Upper lobe of left lung (tissue), 6 donors: ENCODE results near the gene KCNJ18. TPM values are rescaled to one million over a fixed set of nuclear protein-coding genes. Genes with fewer than 3 reads are reported as not detected.
"Not testable (repeated sequence)": the region's sequence is repeated elsewhere in the genome, so short reads cannot be mapped to it uniquely, and the experiment has no call there.

Source experiments
- ATAC-seq, 2 donors: fragments of 200-7000 bp; cut with Tn5 transposase; one replicate each; pipeline ENCODE4 v1.9.1; 2022; ENCODE audit warnings: mild to moderate bottlenecking in 2 of 2, moderate library complexity in 2 of 2; ENCODE audit not compliant: low FRiP score in 2 of 2
- DNase-seq, 2 donors: peaks; one replicate each; pipeline ENCODE4 v3.0.0-alpha.2; 2019 to 2020
- H3K27ac ChIP-seq, 4 donors: fragments of 200-600 bp; sonication (generic); one replicate each; pipeline ENCODE4 v1.5.1; 2016 to 2019
- H3K27me3 ChIP-seq, 4 donors: fragments of 200-600 bp; sonication (generic); one replicate each; pipeline ENCODE4 v1.5.1; 2017 to 2019
- H3K36me3 ChIP-seq, 4 donors: fragments of 200-600 bp; sonication (generic); one replicate each; pipeline ENCODE4 v1.5.1; 2016 to 2019
- H3K4me1 ChIP-seq, 4 donors: fragments of 200-600 bp; sonication (generic); one replicate each; pipeline ENCODE4 v1.5.1; 2018 to 2019
- H3K4me3 ChIP-seq, 4 donors: fragments of 200-600 bp; sonication (generic); one replicate each; pipeline ENCODE4 v1.5.1; 2017 to 2019; ENCODE audit warnings: mild to moderate bottlenecking in 2 of 4, moderate library complexity in 1 of 4
- H3K9me3 ChIP-seq, 4 donors: fragments of 200-600 bp; sonication (generic); one replicate each; pipeline ENCODE4 v1.5.1; 2018 to 2019
- EP300 ChIP-seq, 4 donors: sonication (generic); formaldehyde crosslinking; IDR thresholded peaks; one replicate each; pipeline ENCODE4 v1.5.1; 2017; ENCODE audit warnings: antibody characterized with exemption in 4 of 4, control low read depth in 2 of 4
- POLR2A ChIP-seq, 4 donors: fragments of 450-650 bp; IDR thresholded peaks; one replicate each; pipeline ENCODE4 v1.5.1; 2016 to 2017; ENCODE audit warnings: antibody characterized with exemption in 4 of 4, mild to moderate bottlenecking in 2 of 4
- POLR2AphosphoS5 ChIP-seq, 2 donors: sonication (generic); formaldehyde crosslinking; IDR thresholded peaks; one replicate each; pipeline ENCODE4 v1.5.1; 2017; ENCODE audit warnings: antibody characterized with exemption in 2 of 2
- WGBS, 2 donors: methylation state at CpG; one replicate each; pipeline ENCODE4 v1.1.5; 2017 to 2018; 5-methylcytosine and 5-hydroxymethylcytosine counted together
- total RNA-seq, 6 donors: library from RNA; depleted of rRNA in 4 of 6; stranded (reverse); fragments of >200 nt in 4 of 6; gene quantifications; one replicate each; pipeline versions ENCODE4 v1.1.0 to v1.2.1, GENCODE V29; 2016 to 2021
- TF ChIP-seq, protein P1 (sequence below), 6 experiments: fragments of 450-650 bp in 4 of 6; fragments of 200-600 bp in 2 of 6; sonication (generic) in 2 of 6; IDR thresholded peaks; one replicate each; pipeline ENCODE4 v1.5.1; 2016 to 2019; ENCODE audit warnings: antibody characterized with exemption in 6 of 6
- donor health status: DM: no; HTN: no; CAD: no; lungs with moderate emphysema.
- donor health status: DM: no; HTN: yes; CAD: no; lungs with severe emphysema.

KCNJ18 gene
- total RNA-seq, 6 donors from 2014 or later: not detected

- WGBS, 2 donors: 91 to 92% methylated on average over 3 of the region's 3 CpGs
These were observed 41.6 kb downstream of the KCNJ18 start for GRCh38 chr17:21733931-21734330.

GRCh38 chr17:21735814-21736213 lies 43.5 kb downstream of the KCNJ18 start:
- not testable (repeated sequence) for H3K4me1 ChIP-seq, H3K9me3 ChIP-seq, ATAC-seq, H3K4me3 ChIP-seq, H3K36me3 ChIP-seq, H3K27ac ChIP-seq, H3K27me3 ChIP-seq, DNase-seq
- WGBS, 2 donors: 84 to 95% methylated on average over 4 of the region's 4 CpGs

More at GRCh38 chr17:21733931-21734330, 41.6 kb downstream of the KCNJ18 start:
- not testable (repeated sequence) for H3K36me3 ChIP-seq, H3K27me3 ChIP-seq, H3K4me1 ChIP-seq, H3K27ac ChIP-seq, H3K9me3 ChIP-seq, DNase-seq, ATAC-seq, H3K4me3 ChIP-seq

GRCh38 chr17:21737015-21737580 lies 44.8 kb downstream of the KCNJ18 start:
- not testable (repeated sequence) for H3K27ac ChIP-seq, H3K36me3 ChIP-seq, H3K9me3 ChIP-seq, DNase-seq, H3K4me3 ChIP-seq, H3K27me3 ChIP-seq, H3K4me1 ChIP-seq, ATAC-seq
- WGBS, 2 donors: 84% methylated on average over 18 to 23 of the region's 23 CpGs

DNA sequence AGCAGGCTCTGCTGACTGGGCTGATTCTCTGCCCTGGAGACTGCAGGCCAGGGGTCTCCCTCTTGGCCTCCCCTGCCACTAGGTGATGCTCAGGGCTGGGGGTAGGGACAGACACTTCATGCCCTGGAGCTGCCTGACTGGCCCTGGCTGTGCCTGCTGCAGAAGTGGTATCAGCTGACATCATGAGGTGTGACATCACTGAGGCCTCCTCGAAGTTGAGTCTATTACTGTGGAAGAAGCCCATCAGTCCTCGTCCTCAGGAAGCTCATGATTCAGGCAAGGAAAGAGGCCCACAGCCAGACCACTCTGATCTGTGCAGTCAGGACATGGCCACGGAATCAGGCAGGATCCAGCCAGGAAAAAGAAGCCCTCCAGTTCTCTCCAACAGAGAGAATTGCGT lies 45.9 kb downstream of the KCNJ18 start:
- not testable (repeated sequence) for DNase-seq, H3K4me3 ChIP-seq, H3K4me1 ChIP-seq, H3K36me3 ChIP-seq, H3K27me3 ChIP-seq, H3K27ac ChIP-seq, H3K9me3 ChIP-seq, ATAC-seq
- WGBS, 2 donors: 38% methylated on average over 1 of the region's 4 CpGs; no CpG with 5 or more reads in 1 of the 2 donors

- WGBS, 2 donors: 67 to 75% methylated on average over 2 to 4 of the region's 8 CpGs
- DNase-seq: not testable (repeated sequence)
These were observed 46.7 kb downstream of the KCNJ18 start for GRCh38 chr17:21738877-21739474.

GRCh38 chr17:21739485-21739884 lies 47.2 kb downstream of the KCNJ18 start:
- not testable (repeated sequence) for H3K9me3 ChIP-seq, H3K4me3 ChIP-seq, ATAC-seq, DNase-seq, H3K27me3 ChIP-seq, H3K36me3 ChIP-seq, H3K4me1 ChIP-seq, H3K27ac ChIP-seq
- 86% methylated on average over 2 of the region's 7 CpGs; no CpG with 5 or more reads in 1 of the 2 donors for WGBS, 2 donors

More at GRCh38 chr17:21738877-21739474, 46.7 kb downstream of the KCNJ18 start:
- H3K27me3 ChIP-seq, H3K4me1 ChIP-seq, ATAC-seq, H3K36me3 ChIP-seq, H3K4me3 ChIP-seq, H3K9me3 ChIP-seq, H3K27ac ChIP-seq: not testable (repeated sequence)

- H3K4me1 ChIP-seq, ATAC-seq, H3K27ac ChIP-seq, H3K4me3 ChIP-seq, H3K9me3 ChIP-seq, H3K27me3 ChIP-seq, DNase-seq, H3K36me3 ChIP-seq: not testable (repeated sequence)
- 86% methylated on average over 5 of the region's 7 CpGs; no CpG with 5 or more reads in 1 of the 2 donors for WGBS, 2 donors
These were observed 48.5 kb downstream of the KCNJ18 start for GRCh38 chr17:21740836-21741235.

GRCh38 chr17:21741520-21741919 lies 49.2 kb downstream of the KCNJ18 start:
- not testable (repeated sequence) for H3K27ac ChIP-seq, H3K27me3 ChIP-seq, H3K9me3 ChIP-seq, H3K4me1 ChIP-seq, DNase-seq, ATAC-seq, H3K36me3 ChIP-seq, H3K4me3 ChIP-seq
- no CpG with 5 or more reads among the region's 6 CpGs for WGBS, 2 donors

GRCh38 chr17:21742326-21742725 lies 50.0 kb downstream of the KCNJ18 start:
- TF ChIP-seq EP300 (IDR thresholded peaks at IDR 0.05) (no peak), POLR2A (IDR thresholded peaks at IDR 0.05) (no peak), POLR2AphosphoS5 (IDR thresholded peaks at IDR 0.05) (no peak)
- TF ChIP-seq, protein P1, sequence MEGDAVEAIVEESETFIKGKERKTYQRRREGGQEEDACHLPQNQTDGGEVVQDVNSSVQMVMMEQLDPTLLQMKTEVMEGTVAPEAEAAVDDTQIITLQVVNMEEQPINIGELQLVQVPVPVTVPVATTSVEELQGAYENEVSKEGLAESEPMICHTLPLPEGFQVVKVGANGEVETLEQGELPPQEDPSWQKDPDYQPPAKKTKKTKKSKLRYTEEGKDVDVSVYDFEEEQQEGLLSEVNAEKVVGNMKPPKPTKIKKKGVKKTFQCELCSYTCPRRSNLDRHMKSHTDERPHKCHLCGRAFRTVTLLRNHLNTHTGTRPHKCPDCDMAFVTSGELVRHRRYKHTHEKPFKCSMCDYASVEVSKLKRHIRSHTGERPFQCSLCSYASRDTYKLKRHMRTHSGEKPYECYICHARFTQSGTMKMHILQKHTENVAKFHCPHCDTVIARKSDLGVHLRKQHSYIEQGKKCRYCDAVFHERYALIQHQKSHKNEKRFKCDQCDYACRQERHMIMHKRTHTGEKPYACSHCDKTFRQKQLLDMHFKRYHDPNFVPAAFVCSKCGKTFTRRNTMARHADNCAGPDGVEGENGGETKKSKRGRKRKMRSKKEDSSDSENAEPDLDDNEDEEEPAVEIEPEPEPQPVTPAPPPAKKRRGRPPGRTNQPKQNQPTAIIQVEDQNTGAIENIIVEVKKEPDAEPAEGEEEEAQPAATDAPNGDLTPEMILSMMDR (IDR thresholded peaks at IDR 0.05): no peak
- H3K27me3 ChIP-seq: no peaks in the 10 kb centered on the region
- H3K4me3 ChIP-seq: no peak overlapping the region
- H3K9me3 ChIP-seq: no peaks in the 10 kb centered on the region
- 63 to 70% methylated on average over 9 to 12 of the region's 13 CpGs for WGBS, 2 donors
- ATAC-seq (no peak), DNase-seq (no peak)
- no peaks in the 10 kb centered on the region for H3K36me3 ChIP-seq
- no peak overlapping the region for H3K27ac ChIP-seq
- H3K4me1 ChIP-seq: no peaks in the 10 kb centered on the region

GRCh38 chr17:21744151-21744550 lies 51.8 kb downstream of the KCNJ18 start:
- not testable (repeated sequence) for H3K9me3 ChIP-seq, H3K4me3 ChIP-seq, H3K27me3 ChIP-seq, DNase-seq, ATAC-seq, H3K36me3 ChIP-seq, H3K4me1 ChIP-seq, H3K27ac ChIP-seq
- 59% methylated on average over 3 of the region's 3 CpGs; no CpG with 5 or more reads in 1 of the 2 donors for WGBS, 2 donors

DNA sequence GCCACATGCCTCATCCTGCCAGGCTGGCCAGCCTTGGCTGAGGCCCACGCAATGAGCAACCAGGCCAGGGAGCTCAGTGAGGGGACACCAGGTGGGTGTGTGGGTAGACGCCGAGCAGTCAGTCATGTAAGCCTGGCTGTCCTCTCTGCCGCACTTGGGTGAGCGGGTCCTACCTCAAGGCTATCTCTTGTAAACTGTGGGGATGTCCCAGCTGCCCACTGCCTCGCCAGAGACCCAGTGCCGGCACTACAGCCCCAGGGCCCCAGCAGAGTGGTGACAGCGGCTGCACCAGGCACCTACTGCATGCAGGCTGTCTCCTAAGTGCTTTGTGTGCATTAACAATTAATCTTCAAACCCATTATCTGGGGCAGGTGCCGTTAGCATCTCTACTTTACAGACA lies 52.3 kb downstream of the KCNJ18 start:
- not testable (repeated sequence) for H3K27me3 ChIP-seq, ATAC-seq, H3K4me1 ChIP-seq, H3K4me3 ChIP-seq, H3K27ac ChIP-seq, DNase-seq, H3K9me3 ChIP-seq, H3K36me3 ChIP-seq
- 100% methylated on average over 2 of the region's 9 CpGs; no CpG with 5 or more reads in 1 of the 2 donors for WGBS, 2 donors
